Liver (tissue), 9 donors: ENCODE results near the gene AP3M1. TPM values are rescaled to one million over a fixed set of nuclear protein-coding genes. Genes with fewer than 3 reads are reported as not detected.

Experiments used
- DNase-seq: peaks from one replicate; pipeline ENCODE4 v3.0.0-alpha.2; 2017; ENCODE audit warnings: low spot score
- H3K27ac ChIP-seq, 2 donors: one replicate each; pipeline ENCODE4 v1.7.0; 2013; ENCODE audit warnings: inconsistent platforms in 2 of 2, low read length in 2 of 2, control low read depth in 1 of 2, low read depth in 1 of 2, mild to moderate bottlenecking in 1 of 2
- H3K27me3 ChIP-seq, 4 donors: one replicate each; pipeline versions ENCODE4 v1.6.1 to v1.7.0; 2013; ENCODE audit warnings: low read length in 3 of 4, inconsistent platforms in 1 of 4, mild to moderate bottlenecking in 1 of 4, moderate library complexity in 1 of 4; ENCODE audit not compliant: control insufficient read depth in 4 of 4, insufficient read depth in 4 of 4
- H3K36me3 ChIP-seq, 4 donors: one replicate each; pipeline versions ENCODE4 v1.6.1 to v1.7.0; 2013; ENCODE audit warnings: low read length in 3 of 4, mild to moderate bottlenecking in 3 of 4, low read depth in 1 of 4, moderate library complexity in 1 of 4; ENCODE audit not compliant: control insufficient read depth in 4 of 4, insufficient read depth in 3 of 4
- H3K4me1 ChIP-seq, 4 donors: one replicate each; pipeline versions ENCODE4 v1.6.1 to v1.7.0; 2013; ENCODE audit warnings: low read length in 3 of 4, mild to moderate bottlenecking in 3 of 4, moderate library complexity in 1 of 4; ENCODE audit not compliant: control insufficient read depth in 4 of 4, insufficient read depth in 4 of 4
- H3K4me3 ChIP-seq, 3 donors: one replicate each; pipeline versions ENCODE4 v1.6.1 to v1.7.0; 2013; ENCODE audit warnings: low read length in 3 of 3, control low read depth in 1 of 3, low read depth in 1 of 3, mild to moderate bottlenecking in 1 of 3
- H3K9ac ChIP-seq, 2 donors: one replicate each; pipeline ENCODE4 v1.7.0; 2013; ENCODE audit warnings: low read length in 2 of 2, mild to moderate bottlenecking in 2 of 2, moderate library complexity in 2 of 2, control low read depth in 1 of 2, low read depth in 1 of 2
- H3K9me3 ChIP-seq, 4 donors: one replicate each; pipeline versions ENCODE4 v1.6.1 to v1.7.0; 2013; ENCODE audit warnings: low read length in 3 of 4; ENCODE audit not compliant: control insufficient read depth in 4 of 4
- CTCF ChIP-seq: fragments of 150-350 bp; IDR thresholded peaks from 2 replicates; pipeline ENCODE4 v1.5.1; 2017; ENCODE audit warnings: improper control_type of control experiment, low read depth, low read length; ENCODE audit not compliant: missing input control
- EGR1 ChIP-seq, 2 donors: IDR thresholded peaks; 2 replicates each; pipeline ENCODE4 v1.6.1; 2016 to 2018; ENCODE audit warnings: antibody characterized with exemption in 2 of 2, low read depth in 2 of 2
- FOXA1 ChIP-seq: IDR thresholded peaks from 2 replicates; pipeline ENCODE4 v1.6.1; 2016; ENCODE audit warnings: antibody characterized with exemption
- GABPA ChIP-seq, 2 donors: IDR thresholded peaks in 1 of 2; conservative IDR thresholded peaks in 1 of 2; 2 replicates each; pipeline ENCODE4 v1.6.1; 2016; ENCODE audit warnings: antibody characterized with exemption in 2 of 2, mild to moderate bottlenecking in 1 of 2, moderate library complexity in 1 of 2
- HNF4A ChIP-seq, 2 donors: conservative IDR thresholded peaks; 2 replicates each; pipeline ENCODE4 v1.6.1; 2016; ENCODE audit warnings: antibody characterized with exemption in 2 of 2, mild to moderate bottlenecking in 2 of 2
- HNF4G ChIP-seq: IDR thresholded peaks from 2 replicates; pipeline ENCODE4 v1.6.1; 2016; ENCODE audit warnings: antibody characterized with exemption
- MAX ChIP-seq: IDR thresholded peaks from 2 replicates; pipeline ENCODE4 v1.6.1; 2016; ENCODE audit warnings: antibody characterized with exemption
- NR2F2 ChIP-seq: IDR thresholded peaks from 2 replicates; pipeline ENCODE4 v1.6.1; 2016; ENCODE audit warnings: antibody characterized with exemption
- RAD21 ChIP-seq, 2 donors: IDR thresholded peaks; 2 replicates each; pipeline ENCODE4 v1.6.1; 2016; ENCODE audit warnings: antibody characterized with exemption in 2 of 2, mild to moderate bottlenecking in 2 of 2
- RXRA ChIP-seq, 2 donors: IDR thresholded peaks; 2 replicates each; pipeline ENCODE4 v1.6.1; 2017 to 2018; ENCODE audit warnings: antibody characterized with exemption in 2 of 2, mild to moderate bottlenecking in 1 of 2
- SP1 ChIP-seq: IDR thresholded peaks from 2 replicates; pipeline ENCODE4 v1.6.1; 2018; ENCODE audit warnings: antibody characterized with exemption, mild to moderate bottlenecking
- TAF1 ChIP-seq: conservative IDR thresholded peaks from 2 replicates; pipeline ENCODE4 v1.6.1; 2016; ENCODE audit warnings: antibody characterized with exemption, mild to moderate bottlenecking
- YY1 ChIP-seq: IDR thresholded peaks from 2 replicates; pipeline ENCODE4 v1.6.1; 2016; ENCODE audit warnings: antibody characterized with exemption, mild to moderate bottlenecking
- ZBTB33 ChIP-seq: IDR thresholded peaks from 2 replicates; pipeline ENCODE4 v1.6.1; 2016; ENCODE audit warnings: antibody characterized with exemption
- WGBS: extraction: QIAGEN DNeasy Blood & Tissue Kit; methylation state at CpG from one replicate; pipeline ENCODE4 v1.1.7; 2013; 5-methylcytosine and 5-hydroxymethylcytosine counted together
- polyA plus RNA-seq, 2 donors: library from polyadenylated mRNA; stranded (reverse) in 1 of 2; unstranded in 1 of 2; fragments of 200-250 nt in 1 of 2; fragments of >200 nt in 1 of 2; fragmentation: Nextera tagmentation in 1 of 2; extraction: Ambion mirVana in 1 of 2; gene quantifications; one replicate each; pipeline versions ENCODE4 v1.2.1 to v1.2.3, GENCODE V29; 2013 to 2015
- total RNA-seq, 2 donors: library from RNA; depleted of rRNA; stranded (reverse); fragments of >200 nt; gene quantifications; one replicate each; pipeline ENCODE4 v1.2.3, GENCODE V29; 2014
- TF ChIP-seq, protein P1 (sequence below): IDR thresholded peaks from 2 replicates; pipeline ENCODE4 v1.6.1; 2016; ENCODE audit warnings: antibody characterized with exemption
- donor health status: healthy.
- donor health status: healthy.
- donor health status: healthy.
- donor health status: healthy.
- donor health status: healthy.

AP3M1 gene
- total and polyA plus RNA-seq, 4 donors: 7.5 to 24.8 (median 16.6) TPM

GRCh38 chr10:74076961-74077360 is 73.7 kb downstream of the AP3M1 start:
- H3K9ac ChIP-seq: no peak overlapping the region
- TF ChIP-seq ZBTB33 (no peak), NR2F2 (no peak), HNF4G (no peak), EGR1 (IDR thresholded peaks at IDR 0.05; ENCODE audit: low read depth in 2 of 2) (no peak), RAD21 (IDR thresholded peaks at IDR 0.05) (no peak), CTCF (no peak), GABPA (IDR thresholded peaks at IDR 0.05 in 1 of 2, conservative IDR thresholded peaks at IDR 0.05 in 1 of 2) (no peak), TAF1 (no peak), HNF4A (conservative IDR thresholded peaks at IDR 0.05) (no peak), YY1 (no peak), MAX (no peak), SP1 (no peak), RXRA (IDR thresholded peaks at IDR 0.05) (no peak), FOXA1 (no peak)
- TF ChIP-seq, protein P1, sequence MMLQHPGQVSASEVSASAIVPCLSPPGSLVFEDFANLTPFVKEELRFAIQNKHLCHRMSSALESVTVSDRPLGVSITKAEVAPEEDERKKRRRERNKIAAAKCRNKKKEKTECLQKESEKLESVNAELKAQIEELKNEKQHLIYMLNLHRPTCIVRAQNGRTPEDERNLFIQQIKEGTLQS: no peak
- no peaks in the 10 kb centered on the region for H3K9me3 ChIP-seq
- H3K4me1 ChIP-seq: peaks cover under 1 to 11% (median 9%) of the 10 kb centered on the region in 4 donors
- H3K36me3 ChIP-seq: peaks cover 0 to 11% (median 4%) of the 10 kb centered on the region in 4 donors
- no peak for DNase-seq
- H3K27me3 ChIP-seq: no peaks in the 10 kb centered on the region
- no peak overlapping the region for H3K4me3 ChIP-seq
- WGBS: 95% methylated on average over 2 of the region's 2 CpGs
- no peak overlapping the region for H3K27ac ChIP-seq

DNA sequence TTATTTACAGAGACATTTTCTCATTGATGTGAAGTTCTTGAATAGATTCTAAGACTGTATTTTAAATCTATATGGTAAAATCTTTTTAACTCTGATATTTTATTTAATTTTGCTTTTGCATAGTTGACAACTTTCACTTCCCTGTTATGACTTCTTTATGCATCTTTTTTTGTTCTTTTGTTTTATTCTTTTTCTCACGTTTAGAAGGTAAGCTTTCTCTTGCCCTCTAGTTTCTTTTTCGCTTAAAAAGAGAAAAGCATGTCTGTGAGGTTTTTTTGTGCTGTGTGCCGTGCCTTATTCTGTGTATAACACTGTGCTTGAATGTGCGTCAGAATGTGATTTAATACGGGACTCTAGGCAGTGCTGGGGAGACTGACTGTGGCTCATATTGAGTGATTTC is 74.7 kb downstream of the AP3M1 start:
- H3K36me3 ChIP-seq: peaks cover 0 to 11% (median 4%) of the 10 kb centered on the region in 4 donors
- H3K4me1 ChIP-seq: peaks cover 0 to under 1% (median 0%) of the 10 kb centered on the region in 4 donors
- no peak overlapping the region for H3K4me3 ChIP-seq
- TF ChIP-seq GABPA (IDR thresholded peaks at IDR 0.05 in 1 of 2, conservative IDR thresholded peaks at IDR 0.05 in 1 of 2): no peak
- TF ChIP-seq FOXA1: no peak
- no peak for TF ChIP-seq ZBTB33
- H3K9ac ChIP-seq: no peak overlapping the region
- WGBS: 94% methylated on average over 5 of the region's 5 CpGs
- H3K27me3 ChIP-seq: no peaks in the 10 kb centered on the region
- DNase-seq: no peak
- no peaks in the 10 kb centered on the region for H3K9me3 ChIP-seq
- H3K27ac ChIP-seq: no peak overlapping the region
